GM06990 (cell line): ENCODE results near the gene GRK5.

Experiments used
- DNase-seq: peaks from one replicate; pipeline ENCODE4 v3.0.0-alpha.2; 2011; ENCODE audit not compliant: insufficient read length; ENCODE audit errors: extremely low read depth
- H3K27me3 ChIP-seq: replicated peaks from 2 replicates; pipeline ENCODE4 v1.6.0; 2011; ENCODE audit warnings: low read length; ENCODE audit not compliant: control insufficient read depth, insufficient read depth
- H3K36me3 ChIP-seq: 2 replicates; pipeline ENCODE4 v1.5.1; 2011; ENCODE audit warnings: low read length; ENCODE audit not compliant: control insufficient read depth, insufficient read depth
- H3K4me3 ChIP-seq: replicated peaks from 2 replicates; pipeline ENCODE4 v1.5.1; 2011; ENCODE audit warnings: low read depth, mild to moderate bottlenecking, control low read depth, low read length
- CTCF ChIP-seq: IDR thresholded peaks from 2 replicates; pipeline ENCODE4 v1.5.1; 2011; ENCODE audit warnings: low read length, control low read depth, mild to moderate bottlenecking, inconsistent platforms; ENCODE audit not compliant: insufficient read depth, poor library complexity, severe bottlenecking

GRK5 gene

GRCh38 chr10:119421891-119422681 is 214.7 kb downstream of the GRK5 start:
- Histone ChIP-seq H3K4me3 (no peak overlapping the region), H3K27me3 (no peaks in the 10 kb centered on the region), H3K36me3 (peaks cover 24% of the 10 kb centered on the region)
- no peak for DNase-seq
- TF ChIP-seq CTCF, result no peak

- no peak for DNase-seq
- H3K27me3 ChIP-seq, result no peaks in the 10 kb centered on the region
- peaks cover 30% of the 10 kb centered on the region for H3K36me3 ChIP-seq
- H3K4me3 ChIP-seq, result no peak overlapping the region
- TF ChIP-seq CTCF, result no peak
Measured at GRCh38 chr10:119422682-119423509, 215.5 kb downstream of the GRK5 start.

GRCh38 chr10:119423510-119424257 is 216.3 kb downstream of the GRK5 start:
- Histone ChIP-seq H3K27me3 (no peaks in the 10 kb centered on the region), H3K4me3 (no peak overlapping the region), H3K36me3 (peaks cover 30% of the 10 kb centered on the region)
- no peak for TF ChIP-seq CTCF
- DNase-seq, result no peak

GRCh38 chr10:119424258-119424975 is 217.0 kb downstream of the GRK5 start:
- no peak for DNase-seq
- TF ChIP-seq CTCF, result no peak
- Histone ChIP-seq H3K4me3 (no peak overlapping the region), H3K36me3 (peaks cover 32% of the 10 kb centered on the region), H3K27me3 (no peaks in the 10 kb centered on the region)

- Histone ChIP-seq H3K36me3 (peaks cover 36% of the 10 kb centered on the region), H3K4me3 (no peak overlapping the region), H3K27me3 (no peaks in the 10 kb centered on the region)
- DNase-seq, result no peak
- TF ChIP-seq CTCF, result no peak
Measured at GRCh38 chr10:119425102-119425880, 217.9 kb downstream of the GRK5 start.
